KMS-11 (cell line): ENCODE results near the gene HSPA14.

Experiments
- H2AFZ ChIP-seq: fragments of 200-600 bp; sonication (generic); 2 replicates; pipeline ENCODE4 v1.6.1; 2016; ENCODE audit warnings: antibody characterized with exemption, mixed run types, low read depth
- H3K27ac ChIP-seq: fragments of 200-600 bp; sonication (generic); 2 replicates; pipeline ENCODE4 v1.6.1; 2016; ENCODE audit warnings: mild to moderate bottlenecking, mixed run types
- H3K27me3 ChIP-seq: fragments of 200-600 bp; sonication (generic); 2 replicates; pipeline ENCODE4 v1.6.1; 2017; ENCODE audit warnings: mild to moderate bottlenecking, low read depth, mixed run types, moderate library complexity; ENCODE audit not compliant: insufficient read depth
- H3K36me3 ChIP-seq: fragments of 200-600 bp; sonication (generic); 2 replicates; pipeline ENCODE4 v1.6.1; 2017; ENCODE audit warnings: mild to moderate bottlenecking, mixed run types; ENCODE audit not compliant: insufficient read depth
- H3K4me1 ChIP-seq: fragments of 200-600 bp; sonication (generic); 2 replicates; pipeline ENCODE4 v1.6.1; 2016; ENCODE audit warnings: mild to moderate bottlenecking, low read depth, mixed run types; ENCODE audit not compliant: poor library complexity, severe bottlenecking
- H3K4me2 ChIP-seq: fragments of 200-600 bp; sonication (generic); 2 replicates; pipeline ENCODE4 v1.7.0; 2016; ENCODE audit warnings: mild to moderate bottlenecking, mixed run types
- H3K4me3 ChIP-seq: fragments of 200-600 bp; sonication (generic); IDR thresholded peaks from 2 replicates; pipeline ENCODE4 v1.6.1; 2017; ENCODE audit warnings: low read depth, low read length, mixed read lengths; ENCODE audit not compliant: insufficient read depth
- H3K79me2 ChIP-seq: fragments of 200-600 bp; sonication (generic); 2 replicates; pipeline ENCODE4 v1.6.1; 2016; ENCODE audit warnings: low read depth, mixed run types; ENCODE audit not compliant: insufficient read depth
- H3K9ac ChIP-seq: fragments of 200-600 bp; sonication (generic); 2 replicates; pipeline ENCODE4 v1.6.1; 2016; ENCODE audit warnings: mild to moderate bottlenecking, mixed run types
- H4K20me1 ChIP-seq: fragments of 200-600 bp; sonication (generic); 2 replicates; pipeline ENCODE4 v1.6.1; 2016; ENCODE audit warnings: mild to moderate bottlenecking, mixed run types; ENCODE audit not compliant: insufficient read depth
- TF ChIP-seq, protein P1 (sequence below): fragments of 200-600 bp; sonication (generic); conservative IDR thresholded peaks from 2 replicates; pipeline ENCODE4 v1.6.1; 2017; ENCODE audit warnings: low read depth, mild to moderate bottlenecking, antibody characterized with exemption, low read length, moderate library complexity, mixed read lengths

The HSPA14 gene

DNA sequence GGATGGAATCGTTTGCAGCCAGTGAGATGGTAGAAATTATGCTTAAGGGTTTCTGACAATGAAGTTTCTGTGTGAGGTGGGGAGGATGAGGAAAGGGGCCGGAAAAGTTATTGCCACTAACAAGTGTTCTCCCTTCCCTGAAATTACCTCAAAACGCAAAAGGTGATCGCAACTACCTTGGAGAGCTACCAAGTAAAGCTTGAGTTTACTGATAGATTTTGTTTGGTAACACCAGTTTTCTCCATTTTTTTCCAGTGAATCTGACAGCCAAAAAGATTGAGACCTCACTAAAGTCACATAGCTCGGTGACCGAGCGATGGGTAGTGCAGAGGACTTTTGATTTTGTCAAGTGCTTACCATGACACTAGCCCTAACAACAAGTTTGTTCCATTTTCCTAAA is 42.1 kb downstream of the HSPA14 start:
- no peaks in the 10 kb centered on the region; the same call in 1 of the 2 replicates for H3K36me3 ChIP-seq
- peak overlapping the region; percentile 87 for H3K4me2 ChIP-seq
- H3K9ac ChIP-seq = peak overlapping the region; percentile 89; the same call in 1 of the 2 replicates
- no peak overlapping the region for H2AFZ ChIP-seq
- H3K27me3 ChIP-seq = no peaks in the 10 kb centered on the region
- TF ChIP-seq, protein P1, sequence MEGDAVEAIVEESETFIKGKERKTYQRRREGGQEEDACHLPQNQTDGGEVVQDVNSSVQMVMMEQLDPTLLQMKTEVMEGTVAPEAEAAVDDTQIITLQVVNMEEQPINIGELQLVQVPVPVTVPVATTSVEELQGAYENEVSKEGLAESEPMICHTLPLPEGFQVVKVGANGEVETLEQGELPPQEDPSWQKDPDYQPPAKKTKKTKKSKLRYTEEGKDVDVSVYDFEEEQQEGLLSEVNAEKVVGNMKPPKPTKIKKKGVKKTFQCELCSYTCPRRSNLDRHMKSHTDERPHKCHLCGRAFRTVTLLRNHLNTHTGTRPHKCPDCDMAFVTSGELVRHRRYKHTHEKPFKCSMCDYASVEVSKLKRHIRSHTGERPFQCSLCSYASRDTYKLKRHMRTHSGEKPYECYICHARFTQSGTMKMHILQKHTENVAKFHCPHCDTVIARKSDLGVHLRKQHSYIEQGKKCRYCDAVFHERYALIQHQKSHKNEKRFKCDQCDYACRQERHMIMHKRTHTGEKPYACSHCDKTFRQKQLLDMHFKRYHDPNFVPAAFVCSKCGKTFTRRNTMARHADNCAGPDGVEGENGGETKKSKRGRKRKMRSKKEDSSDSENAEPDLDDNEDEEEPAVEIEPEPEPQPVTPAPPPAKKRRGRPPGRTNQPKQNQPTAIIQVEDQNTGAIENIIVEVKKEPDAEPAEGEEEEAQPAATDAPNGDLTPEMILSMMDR = no peak
- peaks cover 28% of the 10 kb centered on the region for H3K4me1 ChIP-seq
- H3K79me2 ChIP-seq = peaks cover 77% of the 10 kb centered on the region
- peak overlapping the region; percentile 36 for H3K4me3 ChIP-seq
- H4K20me1 ChIP-seq = peaks cover 7% of the 10 kb centered on the region
- H3K27ac ChIP-seq = no peak overlapping the region; the same call in 1 of the 2 replicates

DNA sequence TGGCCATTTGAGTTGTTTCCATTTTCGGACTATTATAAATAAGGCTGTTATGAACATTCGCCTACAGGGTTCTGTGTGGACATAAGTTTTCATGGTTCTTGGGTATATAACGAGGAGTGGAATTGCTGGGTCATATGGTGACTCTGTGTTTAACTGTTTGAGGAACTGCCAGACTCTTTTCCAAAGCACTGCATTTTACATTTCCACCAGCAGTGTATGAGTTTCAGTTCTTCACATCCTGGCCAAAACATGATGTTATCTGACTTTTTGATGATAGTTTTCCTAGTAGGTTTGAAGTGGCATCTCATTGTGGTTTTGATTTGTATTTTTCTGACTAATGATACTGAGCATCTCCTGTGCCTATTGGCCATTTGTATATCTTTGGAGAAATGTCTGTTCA is 46.0 kb downstream of the HSPA14 start:
- Histone ChIP-seq H3K27me3 (no peaks in the 10 kb centered on the region), H3K4me3 (no peak overlapping the region), H3K36me3 (no peaks in the 10 kb centered on the region; the same call in 1 of the 2 replicates), H3K79me2 (peaks cover 99% of the 10 kb centered on the region), H2AFZ (no peak overlapping the region), H3K27ac (no peak overlapping the region), H3K9ac (no peak overlapping the region), H4K20me1 (peaks cover 12% of the 10 kb centered on the region), H3K4me1 (peaks cover 36% of the 10 kb centered on the region), H3K4me2 (no peak overlapping the region)
- TF ChIP-seq, protein P1 = no peak

DNA sequence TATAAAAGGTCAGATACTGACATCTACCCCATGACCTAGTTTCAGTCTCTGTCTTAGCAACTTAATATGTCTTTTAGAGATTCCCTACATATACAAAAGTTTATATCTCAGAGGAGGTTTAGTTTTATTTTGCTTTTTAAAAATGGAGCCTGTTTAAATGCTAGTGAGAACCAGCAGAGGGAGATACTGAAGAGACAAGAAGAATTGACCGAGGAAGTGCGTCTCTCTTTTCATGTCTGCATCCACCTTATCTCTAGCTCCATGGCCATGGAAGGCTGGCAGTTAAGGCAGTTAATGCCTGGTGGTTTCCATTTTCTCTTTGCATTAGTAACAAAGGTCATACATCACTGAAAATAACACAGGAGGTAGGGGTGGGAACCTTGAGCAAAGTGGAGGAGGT is 51.2 kb downstream of the HSPA14 start:
- Histone ChIP-seq H3K4me1 (peaks cover 22% of the 10 kb centered on the region), H3K27ac (no peak overlapping the region), H3K4me2 (no peak overlapping the region), H3K4me3 (no peak overlapping the region), H3K36me3 (no peaks in the 10 kb centered on the region; the same call in 1 of the 2 replicates), H3K9ac (no peak overlapping the region), H3K79me2 (peaks cover 92% of the 10 kb centered on the region), H4K20me1 (peaks cover 15% of the 10 kb centered on the region), H2AFZ (no peak overlapping the region), H3K27me3 (no peaks in the 10 kb centered on the region)
- TF ChIP-seq, protein P1 = peak; percentile 43

DNA sequence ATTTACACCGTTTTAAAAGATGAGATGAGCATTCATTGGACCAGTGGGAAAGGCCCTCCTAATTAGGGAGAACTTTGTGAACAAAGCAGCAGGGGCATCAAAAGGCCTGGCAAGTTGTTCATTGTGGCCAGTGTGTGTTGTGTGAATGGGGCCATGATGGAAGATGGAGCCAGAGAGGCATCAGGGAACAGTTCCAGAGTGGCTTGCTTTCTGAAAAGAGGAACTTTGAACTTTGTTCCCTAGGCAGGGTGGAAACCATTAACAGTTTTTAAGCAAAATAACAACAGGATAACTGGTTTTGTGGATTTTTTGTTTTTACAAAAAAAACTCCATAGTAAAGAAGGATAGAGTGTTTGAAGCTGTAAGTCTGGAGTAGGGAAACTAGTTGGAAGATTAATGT is 53.0 kb downstream of the HSPA14 start:
- Histone ChIP-seq H3K9ac (no peak overlapping the region), H3K4me2 (no peak overlapping the region), H4K20me1 (peaks cover 7% of the 10 kb centered on the region; the same call in 1 of the 2 replicates), H3K27me3 (no peaks in the 10 kb centered on the region), H3K4me3 (no peak overlapping the region), H3K79me2 (peaks cover 91% of the 10 kb centered on the region), H3K27ac (no peak overlapping the region), H2AFZ (no peak overlapping the region), H3K4me1 (peaks cover 22% of the 10 kb centered on the region), H3K36me3 (no peaks in the 10 kb centered on the region; the same call in 1 of the 2 replicates)
- TF ChIP-seq, protein P1 = no peak
